Fibroblast of lung (primary cell): Measurements from ENCODE around the gene RSAD1. TPM values are rescaled to one million over a fixed set of nuclear protein-coding genes. Genes with fewer than 3 reads are reported as not detected.

Experiments used
- DNase-seq, 2 donors: peaks; one replicate each; pipeline versions ENCODE4 v3.0.0 to v3.0.0-alpha.2; 2010; ENCODE audit warnings: low read depth in 2 of 2
- H2AFZ ChIP-seq: 2 replicates; pipeline ENCODE4 v1.5.1; 2012; ENCODE audit warnings: low read length, control low read depth, inconsistent platforms
- H3K27ac ChIP-seq: 2 replicates; pipeline ENCODE4 v1.5.1; 2011; ENCODE audit warnings: low read length, control low read depth; ENCODE audit not compliant: insufficient read depth
- H3K27me3 ChIP-seq: 2 replicates; pipeline ENCODE4 v1.5.1; 2011; ENCODE audit warnings: mild to moderate bottlenecking, low read length; ENCODE audit not compliant: control insufficient read depth, insufficient read depth
- H3K36me3 ChIP-seq: 2 replicates; pipeline ENCODE4 v1.5.1; 2011; ENCODE audit warnings: low read length; ENCODE audit not compliant: control insufficient read depth, insufficient read depth
- H3K4me1 ChIP-seq: 2 replicates; pipeline ENCODE4 v1.5.1; 2011; ENCODE audit warnings: low read length; ENCODE audit not compliant: control insufficient read depth, insufficient read depth; ENCODE audit errors: extremely low read depth
- H3K4me2 ChIP-seq: 2 replicates; pipeline ENCODE4 v1.5.1; 2011; ENCODE audit warnings: low read length, control low read depth; ENCODE audit not compliant: insufficient read depth; ENCODE audit errors: extremely low read depth
- H3K4me3 ChIP-seq, 4 experiments: fragments of 200-600 bp in 1 of 4; sonication (generic) in 1 of 4; replicated peaks in 1 of 4; 2 replicates each; pipeline ENCODE4 v1.5.1; 2011 to 2016; ENCODE audit warnings: low read length in 4 of 4, low read depth in 3 of 4, mild to moderate bottlenecking in 3 of 4, control low read depth in 2 of 4, inconsistent platforms in 1 of 4, mixed read lengths in 1 of 4; ENCODE audit not compliant: insufficient read depth in 1 of 4; ENCODE audit errors: control extremely low read depth in 1 of 4
- H3K79me2 ChIP-seq: 2 replicates; pipeline ENCODE4 v1.5.1; 2012; ENCODE audit warnings: mild to moderate bottlenecking, low read length, inconsistent platforms; ENCODE audit not compliant: control insufficient read depth, insufficient read depth
- H3K9ac ChIP-seq: 2 replicates; pipeline ENCODE4 v1.5.1; 2011; ENCODE audit warnings: mild to moderate bottlenecking, low read length, control low read depth; ENCODE audit not compliant: insufficient read depth
- H3K9me3 ChIP-seq: 2 replicates; pipeline ENCODE4 v1.5.1; 2012; ENCODE audit warnings: low read depth, low read length; ENCODE audit not compliant: control insufficient read depth, insufficient read depth
- H4K20me1 ChIP-seq: 2 replicates; pipeline ENCODE4 v1.5.1; 2011; ENCODE audit warnings: low read length; ENCODE audit not compliant: control insufficient read depth, insufficient read depth; ENCODE audit errors: extremely low read depth
- EZH2 ChIP-seq: IDR thresholded peaks from 2 replicates; pipeline ENCODE4 v1.5.1; 2012; ENCODE audit warnings: low read length, control low read depth, mild to moderate bottlenecking; ENCODE audit errors: missing control alignments
- polyA plus RNA-seq, 2 donors: library from polyadenylated mRNA; depleted of rRNA in 1 of 2; stranded (reverse) in 1 of 2; unstranded in 1 of 2; fragments of >200 nt; gene quantifications; 2 replicates each; pipeline ENCODE4 v1.2.1, GENCODE V29; 2011 to 2012; ENCODE audit warnings: missing spikeins in 1 of 2
- total RNA-seq: library from RNA; depleted of rRNA; stranded (reverse); fragments of >200 nt; gene quantifications from 2 replicates; pipeline ENCODE4 v1.2.1, GENCODE V29; 2014
- TF ChIP-seq, protein P1 (sequence below), 2 donors: IDR thresholded peaks in 1 of 2; conservative IDR thresholded peaks in 1 of 2; 1 replicate in 1 of 2; 2 replicates in 1 of 2; pipeline ENCODE4 v1.5.1; 2011 to 2012; ENCODE audit warnings: low read length in 2 of 2, control low read depth in 1 of 2, inconsistent platforms in 1 of 2, low read depth in 1 of 2, mild to moderate bottlenecking in 1 of 2

Gene RSAD1
- total and polyA plus RNA-seq, 2 donors (not counting 1 experiment from before 2014, with no cell fraction given): 12.5 to 28.4 TPM

GRCh38 chr17:50468304-50469207 lies 10.1 kb upstream of the RSAD1 start, which contains the start of gene CHAD:
Gene CHAD, minus strand, starts transcription at chr17:50468880. Its CDS starts 67 bp downstream, at chr17:50468813.
- Histone ChIP-seq H3K9me3 (no peaks in the 10 kb centered on the region), H3K4me3 (peak within 1 kb of the TSS in 1 of 4 experiments; percentile 42), H3K36me3 (no peaks in the 10 kb centered on the region), H3K27ac (no peak within 1 kb of the TSS), H3K9ac (no peak within 1 kb of the TSS), H2AFZ (no peak within 1 kb of the TSS), H4K20me1 (no peaks in the 10 kb centered on the region), H3K27me3 (peaks cover 20% of the 10 kb centered on the region), H3K4me1 (no peaks in the 10 kb centered on the region), H3K4me2 (peak within 1 kb of the TSS; percentile 64), H3K79me2 (no peaks in the 10 kb centered on the region)
- peak in 1 of 2 donors; percentile 31 for DNase-seq
- TF ChIP-seq, protein P1, sequence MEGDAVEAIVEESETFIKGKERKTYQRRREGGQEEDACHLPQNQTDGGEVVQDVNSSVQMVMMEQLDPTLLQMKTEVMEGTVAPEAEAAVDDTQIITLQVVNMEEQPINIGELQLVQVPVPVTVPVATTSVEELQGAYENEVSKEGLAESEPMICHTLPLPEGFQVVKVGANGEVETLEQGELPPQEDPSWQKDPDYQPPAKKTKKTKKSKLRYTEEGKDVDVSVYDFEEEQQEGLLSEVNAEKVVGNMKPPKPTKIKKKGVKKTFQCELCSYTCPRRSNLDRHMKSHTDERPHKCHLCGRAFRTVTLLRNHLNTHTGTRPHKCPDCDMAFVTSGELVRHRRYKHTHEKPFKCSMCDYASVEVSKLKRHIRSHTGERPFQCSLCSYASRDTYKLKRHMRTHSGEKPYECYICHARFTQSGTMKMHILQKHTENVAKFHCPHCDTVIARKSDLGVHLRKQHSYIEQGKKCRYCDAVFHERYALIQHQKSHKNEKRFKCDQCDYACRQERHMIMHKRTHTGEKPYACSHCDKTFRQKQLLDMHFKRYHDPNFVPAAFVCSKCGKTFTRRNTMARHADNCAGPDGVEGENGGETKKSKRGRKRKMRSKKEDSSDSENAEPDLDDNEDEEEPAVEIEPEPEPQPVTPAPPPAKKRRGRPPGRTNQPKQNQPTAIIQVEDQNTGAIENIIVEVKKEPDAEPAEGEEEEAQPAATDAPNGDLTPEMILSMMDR (conservative IDR thresholded peaks at IDR 0.05 in 1 of 2, IDR thresholded peaks at IDR 0.05 in 1 of 2; ENCODE audit: low read depth in 1 of 2, low read length in 2 of 2): no peak
- peak; percentile 80 for TF ChIP-seq EZH2

DNA sequence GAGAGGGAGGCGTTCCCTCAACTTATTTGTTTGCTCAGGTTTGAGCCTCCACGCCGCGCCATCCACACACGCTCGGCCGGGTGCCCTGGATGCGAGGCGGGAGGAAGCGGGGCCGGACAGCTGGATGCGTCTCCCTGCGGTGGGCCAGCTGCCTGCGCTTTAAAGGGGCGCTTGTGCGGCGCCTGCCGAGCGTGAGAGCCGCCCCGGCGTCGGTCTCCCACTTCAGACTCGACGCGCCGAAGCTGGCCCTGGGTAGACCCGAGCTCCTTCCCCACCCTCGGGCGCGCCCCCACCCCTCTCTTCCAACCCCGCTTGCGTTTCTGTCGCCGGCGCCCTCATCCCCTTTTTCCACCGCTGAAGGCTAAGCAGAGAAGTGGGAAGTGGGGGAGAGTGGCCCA lies 9.5 kb upstream of the RSAD1 start:
- Histone ChIP-seq H3K4me1 (no peaks in the 10 kb centered on the region), H3K9ac (no peak overlapping the region), H3K36me3 (no peaks in the 10 kb centered on the region), H3K4me2 (peak overlapping the region; percentile 64), H3K9me3 (no peaks in the 10 kb centered on the region), H4K20me1 (no peaks in the 10 kb centered on the region), H3K27ac (no peak overlapping the region), H2AFZ (no peak overlapping the region), H3K4me3 (peak overlapping the region in 1 of 4 experiments; percentile 42), H3K79me2 (no peaks in the 10 kb centered on the region), H3K27me3 (peaks cover 20% of the 10 kb centered on the region)
- TF ChIP-seq, protein P1 (conservative IDR thresholded peaks at IDR 0.05 in 1 of 2, IDR thresholded peaks at IDR 0.05 in 1 of 2; ENCODE audit: low read depth in 1 of 2, low read length in 2 of 2): no peak
- no peak for TF ChIP-seq EZH2
- DNase-seq: no peak

- H3K27me3 ChIP-seq: peaks cover 20% of the 10 kb centered on the region
- H3K4me1 ChIP-seq: no peaks in the 10 kb centered on the region
- H3K4me2 ChIP-seq: no peak overlapping the region
- no peaks in the 10 kb centered on the region for H3K79me2 ChIP-seq
- no peak overlapping the region for H3K27ac ChIP-seq
- no peaks in the 10 kb centered on the region for H3K36me3 ChIP-seq
- H3K9me3 ChIP-seq: no peaks in the 10 kb centered on the region
- DNase-seq: no peak
- H3K4me3 ChIP-seq: no peak overlapping the region
- no peak for TF ChIP-seq EZH2
- TF ChIP-seq, protein P1 (conservative IDR thresholded peaks at IDR 0.05 in 1 of 2, IDR thresholded peaks at IDR 0.05 in 1 of 2; ENCODE audit: low read depth in 1 of 2, low read length in 2 of 2): no peak
- no peak overlapping the region for H2AFZ ChIP-seq
- H4K20me1 ChIP-seq: no peaks in the 10 kb centered on the region
- no peak overlapping the region for H3K9ac ChIP-seq
These were observed 8.9 kb upstream of the RSAD1 start for GRCh38 chr17:50469671-50470305.
